ENCODE data around the gene CACNG5. TPM values are rescaled to one million over a fixed set of nuclear protein-coding genes. Genes with fewer than 3 reads are reported as not detected.

CACNG5 gene
- total RNA-seq, 4 donors from 2014 or later = not detected

GRCh38 chr17:66859353-66859752 lies 24.4 kb downstream of the CACNG5 start:
- no peak for TF ChIP-seq POLR2AphosphoS5 (IDR thresholded peaks at IDR 0.05)
- no peak for TF ChIP-seq POLR2A (IDR thresholded peaks at IDR 0.05; ENCODE audit: low read depth)
- TF ChIP-seq EP300 (IDR thresholded peaks at IDR 0.05) = no peak
- no peak for TF ChIP-seq CTCF (IDR thresholded peaks at IDR 0.05)
- intact Hi-C loops (cut with DNase I) = no loop called here
- Histone ChIP-seq H3K4me3 (no peak overlapping the region), H3K27me3 (no peaks in the 10 kb centered on the region), H3K9me3 (peaks cover 0 to 15% (median 9%) of the 10 kb centered on the region in 4 donors), H3K27ac (replicated peaks in 1 of 4) (no peak overlapping the region), H3K36me3 (no peaks in the 10 kb centered on the region), H3K4me1 (no peaks in the 10 kb centered on the region)
- 74% methylated on average over 8 of the region's 8 CpGs for WGBS
- no peak for DNase-seq (ENCODE audit: extremely low spot score)

- Histone ChIP-seq H3K9me3 (peaks cover 0 to 6% (median 1%) of the 10 kb centered on the region in 4 donors), H3K36me3 (no peaks in the 10 kb centered on the region), H3K4me1 (no peaks in the 10 kb centered on the region), H3K4me3 (no peak overlapping the region), H3K27ac (replicated peaks in 1 of 4) (no peak overlapping the region), H3K27me3 (no peaks in the 10 kb centered on the region)
- 57% methylated on average over 3 of the region's 3 CpGs for WGBS
- TF ChIP-seq POLR2AphosphoS5 (IDR thresholded peaks at IDR 0.05) (no peak), POLR2A (IDR thresholded peaks at IDR 0.05; ENCODE audit: low read depth) (no peak), CTCF (IDR thresholded peaks at IDR 0.05) (no peak), EP300 (IDR thresholded peaks at IDR 0.05) (no peak)
- no peak for DNase-seq (ENCODE audit: extremely low spot score)
- intact Hi-C loops (cut with DNase I) = no loop called here
Observed at GRCh38 chr17:66860204-66860603, 25.3 kb downstream of the CACNG5 start.

GRCh38 chr17:66863820-66864219 lies 28.9 kb downstream of the CACNG5 start:
- intact Hi-C loops (cut with DNase I) = no loop called here
- Histone ChIP-seq H3K9me3 (peaks cover 0 to 21% (median 4%) of the 10 kb centered on the region in 4 donors), H3K27me3 (no peaks in the 10 kb centered on the region), H3K4me1 (no peaks in the 10 kb centered on the region), H3K27ac (replicated peaks in 1 of 4) (no peak overlapping the region), H3K4me3 (no peak overlapping the region), H3K36me3 (no peaks in the 10 kb centered on the region)
- TF ChIP-seq CTCF (IDR thresholded peaks at IDR 0.05) = no peak
- no peak for TF ChIP-seq EP300 (IDR thresholded peaks at IDR 0.05)
- TF ChIP-seq POLR2A (IDR thresholded peaks at IDR 0.05; ENCODE audit: low read depth) = no peak
- no peak for TF ChIP-seq POLR2AphosphoS5 (IDR thresholded peaks at IDR 0.05)
- DNase-seq (ENCODE audit: extremely low spot score) = no peak
- WGBS = 93% methylated on average over 2 of the region's 2 CpGs

GRCh38 chr17:66865151-66865550 lies 30.2 kb downstream of the CACNG5 start:
- Histone ChIP-seq H3K9me3 (peaks cover 0 to 23% (median 4%) of the 10 kb centered on the region in 4 donors), H3K4me3 (no peak overlapping the region), H3K27me3 (no peaks in the 10 kb centered on the region), H3K36me3 (no peaks in the 10 kb centered on the region), H3K27ac (replicated peaks in 1 of 4) (no peak overlapping the region), H3K4me1 (no peaks in the 10 kb centered on the region)
- DNase-seq (ENCODE audit: extremely low spot score) = no peak
- no peak for TF ChIP-seq POLR2A (IDR thresholded peaks at IDR 0.05; ENCODE audit: low read depth)
- TF ChIP-seq POLR2AphosphoS5 (IDR thresholded peaks at IDR 0.05) = no peak
- TF ChIP-seq CTCF (IDR thresholded peaks at IDR 0.05) = no peak
- TF ChIP-seq EP300 (IDR thresholded peaks at IDR 0.05) = no peak
- WGBS = 92% methylated on average over 1 of the region's 1 CpG
- intact Hi-C loops (cut with DNase I) = no loop called here

- 72% methylated on average over 2 of the region's 2 CpGs for WGBS
Observed at GRCh38 chr17:66873962-66874361, 39.0 kb downstream of the CACNG5 start.

More at GRCh38 chr17:66873962-66874361, 39.0 kb downstream of the CACNG5 start:
- TF ChIP-seq POLR2A (IDR thresholded peaks at IDR 0.05; ENCODE audit: low read depth) = no peak
- no peak for TF ChIP-seq POLR2AphosphoS5 (IDR thresholded peaks at IDR 0.05)
- TF ChIP-seq EP300 (IDR thresholded peaks at IDR 0.05) = no peak
- no peak for TF ChIP-seq CTCF (IDR thresholded peaks at IDR 0.05)
- no peak for DNase-seq (ENCODE audit: extremely low spot score)
- Histone ChIP-seq H3K27ac (replicated peaks in 1 of 4) (no peak overlapping the region), H3K36me3 (no peaks in the 10 kb centered on the region), H3K27me3 (peaks cover 0 to 10% (median 0%) of the 10 kb centered on the region in 4 donors), H3K4me1 (no peaks in the 10 kb centered on the region), H3K9me3 (peaks cover 0 to 4% (median 0%) of the 10 kb centered on the region in 4 donors), H3K4me3 (no peak overlapping the region)
- intact Hi-C loops (cut with DNase I) = no loop called here
